Brain microvascular endothelial cell (primary cell): ENCODE results near the gene PSMD1.

ENCODE experiments used
- DNase-seq: peaks from one replicate; pipeline ENCODE4 v3.0.0-alpha.2; 2020
- H3K27ac ChIP-seq: fragments of 250-450 bp; sonication (Bioruptor Pico); 2 replicates; pipeline ENCODE4 v1.5.1; 2020; ENCODE audit warnings: mild to moderate bottlenecking, moderate library complexity
- H3K27me3 ChIP-seq: fragments of 250-450 bp; sonication (Bioruptor Pico); replicated peaks from 2 replicates; pipeline ENCODE4 v1.5.1; 2020; ENCODE audit warnings: mild to moderate bottlenecking
- H3K36me3 ChIP-seq: fragments of 250-450 bp; sonication (Bioruptor Pico); replicated peaks from 2 replicates; pipeline ENCODE4 v1.5.1; 2020; ENCODE audit warnings: mild to moderate bottlenecking
- H3K4me3 ChIP-seq: 2 replicates; pipeline ENCODE4 v1.5.1; 2011; ENCODE audit warnings: low read depth, mild to moderate bottlenecking, control low read depth, low read length, moderate library complexity
- in situ Hi-C: cut with HindIII; loops from 2 replicates; pipeline ENCODE4 v1.10.0; 2017; ENCODE audit warnings: low sequenced_read_pairs, low pct_ligation_motif_present
- TF ChIP-seq, protein P1 (sequence below): IDR thresholded peaks from 2 replicates; pipeline ENCODE4 v1.5.1; 2011; ENCODE audit warnings: low read depth, mild to moderate bottlenecking, moderate library complexity, low read length, control low read depth, inconsistent platforms; ENCODE audit errors: missing control alignments

Gene PSMD1

DNA sequence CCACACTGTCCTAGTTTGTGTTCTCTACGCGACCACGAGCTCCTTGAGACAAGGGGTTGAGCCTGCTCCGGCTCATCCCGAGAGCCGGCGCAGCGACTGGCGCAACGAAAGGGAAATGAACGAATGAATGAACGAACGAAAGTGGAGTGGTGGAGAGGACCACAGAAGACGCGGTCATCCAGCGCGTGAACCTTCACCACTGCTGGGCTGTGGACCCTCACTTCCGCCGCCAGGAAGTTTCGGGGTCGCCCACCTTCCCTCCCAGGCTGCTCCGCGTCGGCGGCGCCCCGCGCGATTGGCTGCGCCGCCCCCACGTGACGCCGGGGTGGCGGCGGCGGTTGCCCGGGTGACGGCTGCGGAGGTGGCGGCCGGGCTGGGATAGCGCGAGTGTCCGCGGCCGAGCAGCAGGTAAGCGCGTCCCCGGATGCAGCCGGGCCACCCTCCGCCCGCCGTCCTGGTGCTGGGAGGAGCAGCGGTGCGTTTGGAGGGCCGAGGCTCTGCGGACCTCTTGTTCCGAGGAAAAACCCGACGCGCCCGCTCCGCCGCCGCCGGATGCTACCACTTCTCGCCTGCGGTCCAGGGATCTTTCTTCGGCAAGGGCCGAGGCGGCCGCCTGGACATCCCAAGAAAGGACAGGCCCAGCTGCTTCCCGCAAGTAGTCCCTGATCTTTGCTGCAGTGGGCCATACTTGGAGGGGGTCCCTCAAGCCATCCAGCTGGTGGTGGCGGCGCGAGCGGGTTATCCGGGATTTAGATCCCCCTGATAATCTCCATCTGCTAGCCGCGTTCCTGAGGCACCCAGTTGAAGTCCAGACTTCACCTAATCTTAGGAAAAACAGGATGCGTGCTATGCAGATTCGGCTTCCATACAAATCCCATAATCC is 141.9 kb downstream of the PSMD1 start, which contains the start of gene ARMC9:
Gene ARMC9 (plus strand): TSS at position 341 of the 883 bp plus-strand sequence. CDS start 7,608 bp downstream, outside the sequence.
- Histone ChIP-seq H3K4me3 (peak within 1 kb of the TSS; percentile 97), H3K27ac (peak within 1 kb of the TSS; percentile 54), H3K36me3 (peaks cover 10% of the 10 kb centered on the region), H3K27me3 (no peaks in the 10 kb centered on the region)
- DNase-seq: peak; percentile 28
- in situ Hi-C loops: no loop called here
- TF ChIP-seq, protein P1, sequence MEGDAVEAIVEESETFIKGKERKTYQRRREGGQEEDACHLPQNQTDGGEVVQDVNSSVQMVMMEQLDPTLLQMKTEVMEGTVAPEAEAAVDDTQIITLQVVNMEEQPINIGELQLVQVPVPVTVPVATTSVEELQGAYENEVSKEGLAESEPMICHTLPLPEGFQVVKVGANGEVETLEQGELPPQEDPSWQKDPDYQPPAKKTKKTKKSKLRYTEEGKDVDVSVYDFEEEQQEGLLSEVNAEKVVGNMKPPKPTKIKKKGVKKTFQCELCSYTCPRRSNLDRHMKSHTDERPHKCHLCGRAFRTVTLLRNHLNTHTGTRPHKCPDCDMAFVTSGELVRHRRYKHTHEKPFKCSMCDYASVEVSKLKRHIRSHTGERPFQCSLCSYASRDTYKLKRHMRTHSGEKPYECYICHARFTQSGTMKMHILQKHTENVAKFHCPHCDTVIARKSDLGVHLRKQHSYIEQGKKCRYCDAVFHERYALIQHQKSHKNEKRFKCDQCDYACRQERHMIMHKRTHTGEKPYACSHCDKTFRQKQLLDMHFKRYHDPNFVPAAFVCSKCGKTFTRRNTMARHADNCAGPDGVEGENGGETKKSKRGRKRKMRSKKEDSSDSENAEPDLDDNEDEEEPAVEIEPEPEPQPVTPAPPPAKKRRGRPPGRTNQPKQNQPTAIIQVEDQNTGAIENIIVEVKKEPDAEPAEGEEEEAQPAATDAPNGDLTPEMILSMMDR: no peak

DNA sequence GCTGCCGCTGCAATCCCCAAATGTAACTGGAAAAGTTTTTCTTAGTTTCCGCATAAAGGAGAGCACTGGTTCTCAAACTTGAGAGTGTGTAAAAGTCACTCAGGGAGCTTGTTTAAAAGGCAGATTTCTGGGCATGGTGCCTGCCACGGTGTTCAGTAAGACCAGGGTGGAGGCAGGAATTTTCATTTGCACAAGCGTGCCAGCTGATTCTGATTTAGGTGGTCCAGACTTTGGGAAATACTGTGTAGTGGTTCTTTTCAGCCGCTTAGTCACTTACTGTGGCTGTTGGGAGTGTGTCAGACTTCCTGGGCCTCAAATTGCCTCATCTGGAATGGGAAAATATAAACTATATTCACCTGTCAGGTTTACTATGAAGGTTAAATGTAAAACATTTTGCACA is 142.6 kb downstream of the PSMD1 start:
- TF ChIP-seq, protein P1: no peak
- in situ Hi-C loops: no loop called here
- Histone ChIP-seq H3K27me3 (no peaks in the 10 kb centered on the region), H3K4me3 (peak overlapping the region; percentile 97), H3K36me3 (peaks cover 10% of the 10 kb centered on the region), H3K27ac (peak overlapping the region; percentile 54)
- peak; percentile 32 for DNase-seq

DNA sequence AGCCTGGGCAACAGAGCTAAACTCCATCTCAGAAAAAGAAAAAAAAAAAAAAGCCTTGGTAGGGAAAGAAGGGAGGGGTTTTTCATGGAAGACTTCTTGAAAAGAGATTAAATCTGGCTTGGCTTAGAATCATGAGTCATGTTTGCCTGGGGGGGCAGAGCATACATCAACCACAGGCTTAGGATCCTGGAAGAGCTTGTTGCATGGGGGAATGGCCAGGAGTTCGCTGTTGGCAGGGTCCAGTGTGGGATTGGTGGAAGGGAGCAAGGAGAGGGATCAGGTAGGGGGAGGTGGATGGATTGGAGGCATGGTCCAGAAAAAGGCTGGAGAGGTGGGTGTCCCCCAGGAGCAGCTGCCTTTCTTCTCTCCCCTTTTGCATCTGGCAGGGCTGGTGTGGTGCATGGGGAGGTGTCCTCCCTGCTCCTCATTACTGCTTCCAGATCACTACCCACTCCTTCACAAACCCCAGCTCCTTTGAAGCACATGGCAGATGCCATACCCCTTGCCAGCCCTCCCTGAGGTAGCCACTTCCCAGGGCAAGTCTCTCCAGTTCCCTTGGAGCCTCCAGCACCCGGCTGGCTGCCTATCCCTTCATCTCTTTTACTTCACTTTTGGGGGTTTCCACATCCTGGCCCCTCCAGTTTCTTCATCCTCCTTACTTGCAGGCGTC is 144.3 kb downstream of the PSMD1 start:
- peak overlapping the region; percentile 30 for H3K4me3 ChIP-seq
- in situ Hi-C loops: no loop called here
- no peak overlapping the region for H3K27ac ChIP-seq
- no peaks in the 10 kb centered on the region for H3K27me3 ChIP-seq
- H3K36me3 ChIP-seq: peaks cover 12% of the 10 kb centered on the region
- DNase-seq: peak; percentile 50
- TF ChIP-seq, protein P1: no peak

DNA sequence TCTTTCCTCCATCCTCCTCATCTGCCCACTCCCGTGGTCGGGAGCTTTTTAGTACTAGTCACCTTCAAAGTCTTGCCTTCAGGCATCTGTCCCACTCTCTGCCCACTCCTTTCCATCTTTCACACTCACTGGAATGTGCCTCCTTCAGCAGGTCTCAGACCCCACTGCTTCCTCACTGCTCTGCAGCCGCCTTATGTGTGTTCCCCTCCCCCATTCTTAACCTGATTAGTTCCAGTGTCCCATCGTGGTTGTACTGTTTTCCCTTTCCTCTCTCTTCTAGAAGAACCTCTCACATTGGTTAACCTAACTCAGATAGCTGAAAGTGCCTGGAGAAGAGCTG is 144.8 kb downstream of the PSMD1 start:
- no peak for DNase-seq
- Histone ChIP-seq H3K27ac (no peak overlapping the region), H3K36me3 (peaks cover 12% of the 10 kb centered on the region), H3K4me3 (no peak overlapping the region), H3K27me3 (no peaks in the 10 kb centered on the region)
- in situ Hi-C loops: no loop called here
- TF ChIP-seq, protein P1: no peak

DNA sequence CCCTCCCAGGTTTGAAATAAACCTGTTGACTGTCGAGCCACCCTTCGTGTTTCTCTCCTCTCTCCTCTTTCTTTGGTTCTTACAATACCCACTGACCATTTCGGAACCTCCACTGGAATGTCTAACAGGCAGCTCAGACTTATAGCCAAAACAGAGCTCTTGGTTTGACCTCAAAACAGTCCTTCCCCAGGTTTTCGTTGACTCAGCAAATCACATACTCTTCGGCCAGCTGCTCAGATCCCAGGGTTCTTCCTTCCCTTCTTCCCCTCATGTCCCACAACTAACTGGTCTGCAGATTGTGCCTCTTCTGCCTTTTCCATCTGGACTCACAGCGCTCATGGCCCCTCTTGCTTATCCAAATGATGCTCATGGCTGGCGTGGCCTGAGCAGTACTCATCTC is 146.4 kb downstream of the PSMD1 start:
- Histone ChIP-seq H3K27ac (no peak overlapping the region), H3K36me3 (peaks cover 15% of the 10 kb centered on the region), H3K27me3 (no peaks in the 10 kb centered on the region), H3K4me3 (no peak overlapping the region)
- in situ Hi-C loops: no loop called here
- DNase-seq: no peak
- TF ChIP-seq, protein P1: no peak
